ENCODE results near the gene UNC13A.

- TF ChIP-seq CTCF (IDR thresholded peaks at IDR 0.05) (no peak), POLR2A (IDR thresholded peaks at IDR 0.05) (no peak)
Measured at GRCh38 chr19:17580470-17581144, 107.5 kb downstream of the UNC13A start.

Measured in heart left ventricle (tissue), 13 donors.